A673 (cell line): ENCODE results near the gene SAMD11. TPM values are rescaled to one million over a fixed set of nuclear protein-coding genes. Genes with fewer than 3 reads are reported as not detected.
"Not testable (repeated sequence)": the region's sequence is repeated elsewhere in the genome, so short reads cannot be mapped to it uniquely, and the experiment has no call there.

Experiments
- BruUV-seq: library from RNA; stranded (reverse); fragments of 400-500 nt; replicated peaks from 2 replicates; lab custom pipeline; 2021; lab: Mats Ljungman, UMichigan
- CTCF ChIA-PET: fragments of 300-600 bp; sonication (Branson Sonifier 250); formaldehyde crosslinking; loops from one replicate; lab custom pipeline; 2022; ENCODE audit warnings: antibody characterized with exemption; lab: Charles Lee
- POLR2A ChIA-PET: fragments of 300-600 bp; sonication (Branson Sonifier 250); formaldehyde crosslinking; loops from one replicate; lab custom pipeline; 2022; ENCODE audit warnings: antibody characterized with exemption; ENCODE audit not compliant: low non-redundant PET; lab: Charles Lee
- DNase-seq: peaks from one replicate; pipeline ENCODE4 v3.0.0-alpha.2; 2015; ENCODE audit warnings: low spot score
- H3K27ac ChIP-seq: fragments of 200-600 bp; sonication (generic); 2 replicates; pipeline ENCODE4 v1.5.1; 2016; ENCODE audit warnings: mixed run types, low read depth, mild to moderate bottlenecking, mixed read lengths, antibody characterized with exemption, low read length; ENCODE audit not compliant: poor library complexity, severe bottlenecking
- H3K27me3 ChIP-seq: fragments of 200-600 bp; sonication (generic); replicated peaks from 2 replicates; pipeline ENCODE4 v1.6.1; 2017; ENCODE audit warnings: mixed run types, low read depth, mild to moderate bottlenecking, mixed read lengths, antibody characterized with exemption, low read length; ENCODE audit not compliant: insufficient read depth, poor library complexity
- H3K36me3 ChIP-seq: fragments of 200-600 bp; sonication (generic); 2 replicates; pipeline ENCODE4 v1.6.1; 2016; ENCODE audit warnings: mixed run types, mild to moderate bottlenecking, mixed read lengths, antibody characterized with exemption, low read length; ENCODE audit not compliant: insufficient read depth, poor library complexity, severe bottlenecking
- H3K4me1 ChIP-seq: fragments of 200-600 bp; sonication (generic); 2 replicates; pipeline ENCODE4 v1.6.1; 2017; ENCODE audit warnings: mixed run types, mild to moderate bottlenecking, mixed read lengths, antibody characterized with exemption, low read length; ENCODE audit not compliant: insufficient read depth, poor library complexity, severe bottlenecking
- H3K4me3 ChIP-seq: fragments of 200-600 bp; sonication (generic); 2 replicates; pipeline ENCODE4 v1.5.1; 2016; ENCODE audit warnings: low read depth, mixed run types, mild to moderate bottlenecking, mixed read lengths, low read length; ENCODE audit not compliant: poor library complexity, severe bottlenecking
- H3K9me3 ChIP-seq: fragments of 200-600 bp; sonication (generic); 2 replicates; pipeline ENCODE4 v1.6.1; 2016; ENCODE audit warnings: mixed run types, low read depth, mild to moderate bottlenecking, mixed read lengths, antibody characterized with exemption, low read length; ENCODE audit not compliant: poor library complexity, severe bottlenecking
- EZH2 ChIP-seq: fragments of 200-600 bp; sonication (generic); IDR thresholded peaks from 2 replicates; pipeline ENCODE4 v1.6.1; 2017; ENCODE audit warnings: borderline replicate concordance, low read depth, mild to moderate bottlenecking, mixed read lengths, antibody characterized with exemption, low read length; ENCODE audit not compliant: poor library complexity, severe bottlenecking
- intact Hi-C: fragments of 100-400 bp; cut with micrococcal nuclease; formaldehyde crosslinking; loops from one replicate; pipeline ENCODE4 v1.10.0; 2022; ENCODE audit not compliant: unreplicated experiment
- total RNA-seq: library from RNA; stranded (reverse); gene quantifications from 2 replicates; pipeline ENCODE4 v1.2.3, GENCODE V29; 2021
- TF ChIP-seq, protein P1 (sequence below): fragments of 300-800, 200-600 bp; sonication (generic); conservative IDR thresholded peaks from 2 replicates; pipeline ENCODE4 v1.5.1; 2017; ENCODE audit warnings: low read depth, mild to moderate bottlenecking, antibody characterized with exemption, low read length, moderate library complexity, mixed read lengths

The SAMD11 gene
- total RNA-seq, 1 experiment from 2014 or later, result 28.4 TPM

DNA sequence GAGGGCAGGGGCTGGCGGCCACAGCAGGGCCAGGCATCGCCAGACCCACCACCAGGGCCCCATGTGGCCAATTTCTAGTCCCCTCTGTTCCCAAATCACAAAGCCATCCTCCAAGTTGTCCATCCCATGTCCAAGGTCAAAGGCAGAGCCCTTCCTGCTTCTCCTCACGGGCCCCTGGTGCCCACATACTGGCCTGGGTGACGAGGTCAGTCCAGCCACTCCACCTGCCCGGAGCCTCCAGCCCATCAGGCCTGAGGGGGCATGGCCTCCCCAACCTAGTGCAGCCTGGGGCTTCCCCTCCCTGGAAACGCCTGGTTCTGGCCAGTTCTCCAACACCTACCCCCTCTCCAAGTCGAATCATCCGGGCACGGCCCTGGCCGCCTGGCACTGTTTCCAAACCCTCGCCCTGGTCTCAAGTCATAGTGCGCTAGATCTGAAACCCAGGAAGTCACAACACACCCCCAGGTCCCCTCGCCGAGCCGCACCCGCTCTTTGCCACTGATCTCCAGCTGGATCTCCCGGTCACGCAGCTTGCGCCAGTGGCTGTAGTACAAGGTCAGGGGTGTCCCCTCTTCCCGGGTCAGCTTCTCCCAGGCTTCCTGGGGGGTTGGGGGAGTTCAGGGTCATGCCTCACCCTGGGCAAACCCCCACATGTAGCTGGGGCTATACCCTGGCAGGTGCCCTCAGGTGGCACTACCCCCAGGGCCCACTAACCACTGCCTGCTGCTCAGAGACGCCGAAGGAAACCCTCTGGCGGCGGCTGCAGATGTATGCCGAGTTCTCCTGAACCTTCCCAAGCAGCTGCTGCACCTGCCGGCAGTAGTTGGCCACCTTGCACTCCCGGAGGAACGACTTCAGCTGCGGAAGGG is 22.2 kb downstream of the SAMD11 start:
- peaks cover 56% of the 10 kb centered on the region for H3K36me3 ChIP-seq
- TF ChIP-seq, protein P1, sequence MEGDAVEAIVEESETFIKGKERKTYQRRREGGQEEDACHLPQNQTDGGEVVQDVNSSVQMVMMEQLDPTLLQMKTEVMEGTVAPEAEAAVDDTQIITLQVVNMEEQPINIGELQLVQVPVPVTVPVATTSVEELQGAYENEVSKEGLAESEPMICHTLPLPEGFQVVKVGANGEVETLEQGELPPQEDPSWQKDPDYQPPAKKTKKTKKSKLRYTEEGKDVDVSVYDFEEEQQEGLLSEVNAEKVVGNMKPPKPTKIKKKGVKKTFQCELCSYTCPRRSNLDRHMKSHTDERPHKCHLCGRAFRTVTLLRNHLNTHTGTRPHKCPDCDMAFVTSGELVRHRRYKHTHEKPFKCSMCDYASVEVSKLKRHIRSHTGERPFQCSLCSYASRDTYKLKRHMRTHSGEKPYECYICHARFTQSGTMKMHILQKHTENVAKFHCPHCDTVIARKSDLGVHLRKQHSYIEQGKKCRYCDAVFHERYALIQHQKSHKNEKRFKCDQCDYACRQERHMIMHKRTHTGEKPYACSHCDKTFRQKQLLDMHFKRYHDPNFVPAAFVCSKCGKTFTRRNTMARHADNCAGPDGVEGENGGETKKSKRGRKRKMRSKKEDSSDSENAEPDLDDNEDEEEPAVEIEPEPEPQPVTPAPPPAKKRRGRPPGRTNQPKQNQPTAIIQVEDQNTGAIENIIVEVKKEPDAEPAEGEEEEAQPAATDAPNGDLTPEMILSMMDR, result no peak
- TF ChIP-seq EZH2, result no peak
- H3K9me3 ChIP-seq, result no peaks in the 10 kb centered on the region
- H3K4me1 ChIP-seq, result peaks cover 44% of the 10 kb centered on the region
- no TSS peak for BruUV-seq
- intact Hi-C loops, result no loop called here
- H3K27ac ChIP-seq, result no peak overlapping the region
- ChIA-PET POLR2A (no interaction called here), CTCF (no interaction called here)
- DNase-seq, result no peak
- H3K4me3 ChIP-seq, result no peak overlapping the region
- no peaks in the 10 kb centered on the region for H3K27me3 ChIP-seq

DNA sequence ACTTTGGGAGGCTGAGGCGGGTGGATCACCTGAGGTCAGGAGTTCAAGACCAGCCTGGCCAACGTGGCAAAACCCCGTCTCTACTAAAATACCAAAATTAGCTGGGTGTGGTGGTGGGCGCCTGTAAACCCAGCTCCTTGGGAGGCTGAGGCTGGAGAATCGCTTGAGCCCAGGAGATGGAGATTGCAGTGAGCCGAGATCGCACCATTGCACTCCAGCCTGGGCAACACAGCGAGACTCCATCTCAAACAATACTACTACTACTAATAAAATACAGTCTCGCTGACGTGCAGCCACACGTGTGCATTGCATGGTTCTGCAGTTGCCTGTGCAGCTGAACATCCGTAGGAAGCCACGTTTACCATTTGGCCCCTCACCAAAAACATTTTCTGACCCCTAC is 23.1 kb downstream of the SAMD11 start:
- CTCF ChIA-PET, H3K27ac ChIP-seq, BruUV-seq, POLR2A ChIA-PET, H3K9me3 ChIP-seq, intact Hi-C loops, H3K27me3 ChIP-seq, H3K4me3 ChIP-seq, DNase-seq: not testable (repeated sequence)
- Histone ChIP-seq H3K36me3 (peaks cover 59% of the 10 kb centered on the region), H3K4me1 (peaks cover 35% of the 10 kb centered on the region)

DNA sequence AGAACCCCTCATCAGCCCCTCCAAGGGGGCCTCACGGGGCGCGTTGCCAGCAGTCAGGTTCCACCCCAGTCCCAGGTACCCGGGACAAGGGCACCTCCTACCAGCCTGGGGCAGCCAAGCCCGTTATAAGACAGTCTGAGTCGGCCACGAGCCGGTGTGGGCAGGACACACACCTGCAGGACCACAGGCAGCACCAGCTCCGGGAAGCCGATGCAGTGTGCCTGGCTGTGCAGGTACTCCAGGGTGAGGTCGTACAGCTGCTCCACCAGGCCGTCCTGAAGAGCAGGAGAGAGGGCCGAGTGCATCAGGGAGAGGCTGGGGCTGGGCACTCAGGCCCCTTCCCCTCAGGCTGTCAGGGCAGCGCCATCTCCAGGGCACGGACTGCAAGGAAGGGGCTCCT is 24.2 kb downstream of the SAMD11 start:
- no TSS peak for BruUV-seq
- H3K27ac ChIP-seq, result no peak overlapping the region
- POLR2A ChIA-PET, result no interaction called here
- peaks cover 71% of the 10 kb centered on the region for H3K36me3 ChIP-seq
- CTCF ChIA-PET, result no interaction called here
- intact Hi-C loops, result no loop called here
- H3K27me3 ChIP-seq, result no peaks in the 10 kb centered on the region
- peaks cover 24% of the 10 kb centered on the region for H3K4me1 ChIP-seq
- H3K9me3 ChIP-seq, result no peaks in the 10 kb centered on the region
- TF ChIP-seq, protein P1, result no peak; the same call in 1 of the 2 replicates
- TF ChIP-seq EZH2, result no peak
- no peak overlapping the region for H3K4me3 ChIP-seq
- DNase-seq, result no peak

DNA sequence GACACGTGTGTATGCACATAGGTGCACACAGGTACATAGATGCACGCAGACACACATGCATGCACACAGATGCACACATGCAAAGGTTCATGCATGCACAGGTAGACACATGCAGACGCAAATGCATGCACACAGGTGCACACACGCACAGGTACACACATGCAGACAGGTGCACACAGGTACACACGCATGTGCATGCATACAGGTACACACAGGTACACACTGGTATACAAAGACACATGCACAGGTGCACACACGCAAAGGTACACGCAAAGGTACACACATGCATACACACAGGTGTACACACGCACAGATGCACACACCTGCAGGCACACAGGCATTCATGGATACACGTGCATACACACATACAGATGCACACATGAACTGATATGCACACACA is 26.5 kb downstream of the SAMD11 start:
- no TSS peak for BruUV-seq
- peaks cover 77% of the 10 kb centered on the region for H3K36me3 ChIP-seq
- CTCF ChIA-PET, result no interaction called here

More for the DNA sequence above, 26.5 kb downstream of the SAMD11 start:
- POLR2A ChIA-PET, result no interaction called here
- DNase-seq, result no peak
- Histone ChIP-seq H3K27me3 (no peaks in the 10 kb centered on the region), H3K4me3 (no peak overlapping the region), H3K27ac (no peak overlapping the region), H3K9me3 (no peaks in the 10 kb centered on the region), H3K4me1 (peaks cover under 1% of the 10 kb centered on the region)
- intact Hi-C loops, result no loop called here
- TF ChIP-seq EZH2, result no peak
- TF ChIP-seq, protein P1, result no peak
